Stimulated activated effector memory CD8-positive, alpha-beta T cell treated with anti-CD3 and anti-CD28 coated beads, Interleukin-12 subunit alpha, Interleukin-12 subunit beta, amount 100 ng/mL, for 72 hours (primary cell): ENCODE results near the gene RNF123.
A peak's percentile ranks its signal among the peaks of the same experiment; 100 is the strongest.

ENCODE experiments used
- ATAC-seq: fragments of 150-1000 bp; cut with Tn5 transposase; 2 replicates; pipeline ENCODE4 v1.10.0; 2021
- DNase-seq, 2 donors: peaks; one replicate each; pipeline ENCODE4 v3.0.0; 2021 to 2022; ENCODE audit warnings: low spot score in 2 of 2
- H3K27ac Mint-ChIP-seq: one replicate; pipeline ENCODE4 v1.8.0; 2022; ENCODE audit warnings: mild to moderate bottlenecking, mixed read lengths
- H3K36me3 Mint-ChIP-seq: one replicate; pipeline ENCODE4 v1.8.0; 2022; ENCODE audit warnings: mild to moderate bottlenecking, mixed read lengths
- H3K4me1 Mint-ChIP-seq: one replicate; pipeline ENCODE4 v1.8.0; 2022; ENCODE audit warnings: mixed read lengths
- H3K4me3 Mint-ChIP-seq: one replicate; pipeline ENCODE4 v1.8.0; 2022; ENCODE audit warnings: mild to moderate bottlenecking, mixed read lengths
- H3K9me3 Mint-ChIP-seq: one replicate; pipeline ENCODE4 v1.8.0; 2022; ENCODE audit warnings: mixed read lengths

The RNF123 gene

GRCh38 chr3:49750056-49750455, 60.7 kb downstream of the RNF123 start:
- peaks cover 46% of the 10 kb centered on the region for H3K36me3 Mint-ChIP-seq
- H3K27ac Mint-ChIP-seq = peak overlapping the region; percentile 19
- DNase-seq (no peak), ATAC-seq (no peak)
- no peak overlapping the region for H3K4me3 Mint-ChIP-seq
- no peaks in the 10 kb centered on the region for H3K9me3 Mint-ChIP-seq
- peaks cover 17% of the 10 kb centered on the region for H3K4me1 Mint-ChIP-seq

- DNase-seq = no peak
- no peak overlapping the region for H3K27ac Mint-ChIP-seq
- H3K4me1 Mint-ChIP-seq = peaks cover 24% of the 10 kb centered on the region
- no peaks in the 10 kb centered on the region for H3K9me3 Mint-ChIP-seq
- ATAC-seq = no peak
- peaks cover 31% of the 10 kb centered on the region for H3K36me3 Mint-ChIP-seq
- no peak overlapping the region for H3K4me3 Mint-ChIP-seq
These were observed 62.1 kb downstream of the RNF123 start for GRCh38 chr3:49751501-49751900.

- H3K9me3 Mint-ChIP-seq = no peaks in the 10 kb centered on the region
- H3K36me3 Mint-ChIP-seq = peaks cover 11% of the 10 kb centered on the region
- no peak for ATAC-seq
- no peak for DNase-seq
- H3K4me3 Mint-ChIP-seq = no peak overlapping the region
- H3K27ac Mint-ChIP-seq = no peak overlapping the region
- H3K4me1 Mint-ChIP-seq = peaks cover 34% of the 10 kb centered on the region
These were observed 65.2 kb downstream of the RNF123 start for GRCh38 chr3:49754536-49754935.

- ATAC-seq (no peak), DNase-seq (no peak)
- H3K27ac Mint-ChIP-seq = peak overlapping the region; percentile 77
- H3K4me1 Mint-ChIP-seq = peaks cover 31% of the 10 kb centered on the region
- H3K4me3 Mint-ChIP-seq = no peak overlapping the region
- peaks cover 16% of the 10 kb centered on the region for H3K36me3 Mint-ChIP-seq
- H3K9me3 Mint-ChIP-seq = no peaks in the 10 kb centered on the region
These were observed 66.7 kb downstream of the RNF123 start for GRCh38 chr3:49756036-49756435.

- DNase-seq = no peak
- Mint-ChIP-seq H3K9me3 (no peaks in the 10 kb centered on the region), H3K36me3 (peaks cover 16% of the 10 kb centered on the region), H3K4me3 (no peak overlapping the region), H3K27ac (no peak overlapping the region), H3K4me1 (peaks cover 31% of the 10 kb centered on the region)
- no peak for ATAC-seq
These were observed 67.8 kb downstream of the RNF123 start for GRCh38 chr3:49757197-49757596.

- H3K27ac Mint-ChIP-seq = peak overlapping the region; percentile 63
- no peak for ATAC-seq
These were observed 69.9 kb downstream of the RNF123 start for GRCh38 chr3:49759226-49759625.

GRCh38 chr3:49761661-49762060, 72.3 kb downstream of the RNF123 start:
- Mint-ChIP-seq H3K9me3 (no peaks in the 10 kb centered on the region), H3K4me1 (peaks cover 19% of the 10 kb centered on the region)

More at GRCh38 chr3:49759226-49759625, 69.9 kb downstream of the RNF123 start:
- no peak for DNase-seq
- no peak overlapping the region for H3K4me3 Mint-ChIP-seq
- peaks cover 32% of the 10 kb centered on the region for H3K36me3 Mint-ChIP-seq
- H3K4me1 Mint-ChIP-seq = peaks cover 21% of the 10 kb centered on the region
- no peaks in the 10 kb centered on the region for H3K9me3 Mint-ChIP-seq

GRCh38 chr3:49763981-49764380, 74.6 kb downstream of the RNF123 start:
- DNase-seq = no peak
- Mint-ChIP-seq H3K9me3 (no peaks in the 10 kb centered on the region), H3K36me3 (peaks cover 55% of the 10 kb centered on the region), H3K27ac (no peak overlapping the region), H3K4me1 (peaks cover 13% of the 10 kb centered on the region), H3K4me3 (no peak overlapping the region)
- ATAC-seq = no peak

More at GRCh38 chr3:49761661-49762060, 72.3 kb downstream of the RNF123 start:
- ATAC-seq (no peak), DNase-seq (no peak)
- Mint-ChIP-seq H3K36me3 (peaks cover 55% of the 10 kb centered on the region), H3K4me3 (no peak overlapping the region), H3K27ac (no peak overlapping the region)

GRCh38 chr3:49769286-49769915, 80.0 kb downstream of the RNF123 start:
- no peak for DNase-seq
- Mint-ChIP-seq H3K4me1 (peaks cover 22% of the 10 kb centered on the region), H3K27ac (peak overlapping the region; percentile 23), H3K4me3 (no peak overlapping the region), H3K9me3 (no peaks in the 10 kb centered on the region), H3K36me3 (peaks cover 29% of the 10 kb centered on the region)
- peak; percentile 50 for ATAC-seq

GRCh38 chr3:49769926-49770325, 80.6 kb downstream of the RNF123 start:
- H3K9me3 Mint-ChIP-seq = no peaks in the 10 kb centered on the region
- no peak overlapping the region for H3K4me3 Mint-ChIP-seq
- H3K27ac Mint-ChIP-seq = peak overlapping the region; percentile 23
- H3K4me1 Mint-ChIP-seq = peaks cover 17% of the 10 kb centered on the region
- ATAC-seq (no peak), DNase-seq (no peak)
- peaks cover 24% of the 10 kb centered on the region for H3K36me3 Mint-ChIP-seq
